Osteoblast (primary cell): Measurements from ENCODE around the gene ALOX12B. TPM values are rescaled to one million over a fixed set of nuclear protein-coding genes. Genes with fewer than 3 reads are reported as not detected.

ENCODE experiments used
- DNase-seq: peaks from one replicate; pipeline ENCODE4 v3.0.0; 2011; ENCODE audit warnings: low spot score, mixed read lengths; ENCODE audit not compliant: insufficient read length; ENCODE audit errors: missing footprints
- H2AFZ ChIP-seq: 2 replicates; pipeline ENCODE4 v1.6.0; 2011; ENCODE audit warnings: mild to moderate bottlenecking, low read length
- H3K27ac ChIP-seq: 2 replicates; pipeline ENCODE4 v1.5.1; 2011; ENCODE audit warnings: mild to moderate bottlenecking, low read depth, low read length, moderate library complexity
- H3K27me3 ChIP-seq: 2 replicates; pipeline ENCODE4 v1.6.0; 2012; ENCODE audit warnings: mild to moderate bottlenecking, control low read depth, inconsistent platforms, low read length, moderate library complexity; ENCODE audit not compliant: insufficient read depth
- H3K36me3 ChIP-seq: 2 replicates; pipeline ENCODE4 v1.5.1; 2011; ENCODE audit warnings: mild to moderate bottlenecking, low read length, control low read depth, moderate library complexity; ENCODE audit not compliant: insufficient read depth
- H3K4me1 ChIP-seq: 2 replicates; pipeline ENCODE4 v1.5.1; 2011; ENCODE audit warnings: mild to moderate bottlenecking, low read length, control low read depth, moderate library complexity; ENCODE audit not compliant: insufficient read depth
- H3K4me2 ChIP-seq: 2 replicates; pipeline ENCODE4 v1.6.0; 2011; ENCODE audit warnings: mild to moderate bottlenecking, low read length; ENCODE audit not compliant: insufficient read depth
- H3K4me3 ChIP-seq: fragments of 200-600 bp; sonication (generic); 3 replicates; pipeline ENCODE4 v1.5.1; 2012; ENCODE audit warnings: mild to moderate bottlenecking, low read length, inconsistent platforms; ENCODE audit not compliant: insufficient read depth
- H3K79me2 ChIP-seq: 2 replicates; pipeline ENCODE4 v1.6.0; 2012; ENCODE audit warnings: mild to moderate bottlenecking, low read length, control low read depth, inconsistent platforms; ENCODE audit not compliant: insufficient read depth
- H3K9me3 ChIP-seq: 2 replicates; pipeline ENCODE4 v1.5.1; 2011; ENCODE audit warnings: low read depth, low read length, control low read depth
- H4K20me1 ChIP-seq: 2 replicates; pipeline ENCODE4 v1.6.0; 2012; ENCODE audit warnings: mild to moderate bottlenecking, low read length, control low read depth; ENCODE audit not compliant: insufficient read depth
- total RNA-seq: library from RNA; depleted of rRNA; stranded (reverse); fragments of >200 nt; gene quantifications from 2 replicates; pipeline ENCODE4 v1.2.3, GENCODE V29; 2012
- TF ChIP-seq, protein P1 (sequence below): IDR thresholded peaks from 2 replicates; pipeline ENCODE4 v1.5.1; 2011; ENCODE audit warnings: mild to moderate bottlenecking, low read depth, low read length, moderate library complexity; ENCODE audit errors: extremely low read depth

The ALOX12B gene
- total RNA-seq, 1 donor: not detected

DNA sequence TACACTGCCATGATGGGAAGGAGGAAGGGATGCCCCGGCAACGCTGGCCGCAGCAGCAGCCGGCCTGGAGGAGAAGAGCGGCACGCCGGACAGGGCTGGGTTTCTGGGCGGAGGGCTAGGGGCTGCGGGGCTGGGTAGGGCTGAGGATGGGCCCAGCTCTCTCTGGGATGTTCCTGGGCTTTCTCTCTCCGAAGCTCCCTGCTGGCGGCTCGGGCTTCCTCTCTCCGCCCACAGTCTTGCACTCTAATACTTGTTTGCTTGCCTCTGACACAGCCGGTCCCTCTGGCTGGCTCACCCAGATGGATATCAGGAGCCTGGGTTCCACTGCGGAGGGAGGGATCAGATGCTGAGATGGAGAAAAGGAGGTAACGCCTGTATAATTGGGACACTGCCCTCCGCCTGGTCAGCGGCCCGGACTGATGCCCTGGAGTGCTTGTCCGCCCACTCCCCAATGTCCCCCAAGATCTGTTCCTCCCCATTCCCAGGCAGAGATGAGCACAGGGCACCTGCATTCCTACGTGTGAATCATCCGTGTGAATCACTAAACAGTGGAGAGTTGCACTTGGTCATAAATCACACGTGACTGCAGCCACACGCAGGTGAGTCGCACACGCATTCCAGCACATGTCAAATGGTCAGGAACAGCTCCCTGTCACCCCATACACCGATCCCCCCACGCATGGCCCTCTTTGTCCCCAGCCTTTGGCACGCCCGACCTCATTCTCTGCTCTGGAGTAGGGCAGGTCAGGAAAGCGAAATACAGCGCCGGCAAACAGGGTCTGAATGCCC lies 30.7 kb upstream of the ALOX12B start, which contains the start of gene ALOXE3:
Gene ALOXE3, minus strand, starts transcription at position 535 of the 789 bp plus-strand sequence. Its CDS starts 524 bp downstream, at position 11.
- H3K4me1 ChIP-seq: peaks cover 15% of the 10 kb centered on the region
- peaks cover 3% of the 10 kb centered on the region for H4K20me1 ChIP-seq
- peak within 1 kb of the TSS; percentile 47 for H3K27ac ChIP-seq
- H3K4me3 ChIP-seq: peak within 1 kb of the TSS; percentile 73
- H3K4me2 ChIP-seq: peak within 1 kb of the TSS; percentile 96
- H3K27me3 ChIP-seq: peaks cover 41% of the 10 kb centered on the region
- no peaks in the 10 kb centered on the region for H3K36me3 ChIP-seq
- TF ChIP-seq, protein P1, sequence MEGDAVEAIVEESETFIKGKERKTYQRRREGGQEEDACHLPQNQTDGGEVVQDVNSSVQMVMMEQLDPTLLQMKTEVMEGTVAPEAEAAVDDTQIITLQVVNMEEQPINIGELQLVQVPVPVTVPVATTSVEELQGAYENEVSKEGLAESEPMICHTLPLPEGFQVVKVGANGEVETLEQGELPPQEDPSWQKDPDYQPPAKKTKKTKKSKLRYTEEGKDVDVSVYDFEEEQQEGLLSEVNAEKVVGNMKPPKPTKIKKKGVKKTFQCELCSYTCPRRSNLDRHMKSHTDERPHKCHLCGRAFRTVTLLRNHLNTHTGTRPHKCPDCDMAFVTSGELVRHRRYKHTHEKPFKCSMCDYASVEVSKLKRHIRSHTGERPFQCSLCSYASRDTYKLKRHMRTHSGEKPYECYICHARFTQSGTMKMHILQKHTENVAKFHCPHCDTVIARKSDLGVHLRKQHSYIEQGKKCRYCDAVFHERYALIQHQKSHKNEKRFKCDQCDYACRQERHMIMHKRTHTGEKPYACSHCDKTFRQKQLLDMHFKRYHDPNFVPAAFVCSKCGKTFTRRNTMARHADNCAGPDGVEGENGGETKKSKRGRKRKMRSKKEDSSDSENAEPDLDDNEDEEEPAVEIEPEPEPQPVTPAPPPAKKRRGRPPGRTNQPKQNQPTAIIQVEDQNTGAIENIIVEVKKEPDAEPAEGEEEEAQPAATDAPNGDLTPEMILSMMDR: no peak
- peak within 1 kb of the TSS; percentile 72 for H2AFZ ChIP-seq
- H3K9me3 ChIP-seq: no peaks in the 10 kb centered on the region
- DNase-seq: peak; percentile 97
- H3K79me2 ChIP-seq: no peaks in the 10 kb centered on the region

DNA sequence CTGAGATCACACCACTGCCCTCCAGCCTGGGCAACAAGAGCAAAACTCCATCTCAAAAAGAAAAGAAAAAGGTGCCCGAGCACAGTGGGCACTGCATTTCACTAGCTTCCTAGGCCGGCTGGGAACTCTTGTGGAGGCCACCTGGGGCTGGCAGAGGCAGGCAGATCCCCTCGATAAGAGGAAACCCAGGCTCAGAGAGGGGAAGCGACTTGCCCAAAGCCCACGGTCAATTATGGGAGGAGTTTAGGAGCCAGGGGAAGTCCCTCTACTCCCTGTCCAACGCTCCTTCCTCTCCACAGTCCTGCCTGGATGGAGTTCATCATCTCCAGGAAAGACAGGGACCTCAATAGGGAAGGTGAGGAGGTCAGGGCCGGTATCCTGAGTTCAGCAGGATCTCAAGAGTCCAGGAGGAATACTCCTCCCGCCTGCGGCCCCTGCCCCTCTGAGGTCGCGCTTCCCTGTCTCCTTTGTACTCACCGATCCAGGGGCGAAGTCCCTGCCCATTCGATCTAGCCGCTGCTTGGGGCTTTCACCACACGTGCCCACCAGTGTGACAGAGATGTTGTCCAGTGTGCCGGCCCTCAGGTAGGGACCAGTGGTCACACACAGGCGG lies 30.0 kb upstream of the ALOX12B start:
- Histone ChIP-seq H3K4me2 (peak overlapping the region; percentile 96), H3K36me3 (no peaks in the 10 kb centered on the region), H3K9me3 (no peaks in the 10 kb centered on the region), H3K4me1 (peaks cover 14% of the 10 kb centered on the region), H2AFZ (peak overlapping the region; percentile 72), H4K20me1 (peaks cover 3% of the 10 kb centered on the region), H3K79me2 (no peaks in the 10 kb centered on the region), H3K27me3 (peaks cover 47% of the 10 kb centered on the region), H3K4me3 (peak overlapping the region; percentile 73), H3K27ac (no peak overlapping the region)
- TF ChIP-seq, protein P1: no peak
- no peak for DNase-seq

DNA sequence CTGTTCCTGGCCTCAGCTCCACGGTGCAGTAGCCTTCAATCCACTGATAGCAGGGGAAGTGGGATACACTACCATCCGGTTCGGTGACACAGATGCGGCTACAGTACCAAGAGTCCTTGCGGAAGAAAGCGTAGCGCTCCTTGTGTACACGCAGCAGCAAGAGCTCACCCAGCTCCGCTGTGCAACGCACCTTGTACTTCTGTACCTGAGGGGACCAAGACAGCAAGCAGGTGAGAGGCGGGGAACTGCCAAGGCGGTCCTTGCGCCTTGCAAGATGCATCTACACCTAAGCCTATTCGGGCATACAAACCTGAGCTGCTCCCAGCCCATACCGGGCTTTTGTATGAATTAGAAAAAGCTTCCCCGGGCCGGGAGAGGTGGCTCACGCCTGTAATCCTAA lies 29.3 kb upstream of the ALOX12B start:
- H3K79me2 ChIP-seq: no peaks in the 10 kb centered on the region
- no peak overlapping the region for H3K27ac ChIP-seq
- DNase-seq: no peak
- no peaks in the 10 kb centered on the region for H3K36me3 ChIP-seq
- no peaks in the 10 kb centered on the region for H3K9me3 ChIP-seq
- no peak overlapping the region for H2AFZ ChIP-seq
- H3K27me3 ChIP-seq: peaks cover 52% of the 10 kb centered on the region
- TF ChIP-seq, protein P1: no peak
- peaks cover 3% of the 10 kb centered on the region for H4K20me1 ChIP-seq
- H3K4me3 ChIP-seq: no peak overlapping the region
- peaks cover 14% of the 10 kb centered on the region for H3K4me1 ChIP-seq
- no peak overlapping the region for H3K4me2 ChIP-seq

DNA sequence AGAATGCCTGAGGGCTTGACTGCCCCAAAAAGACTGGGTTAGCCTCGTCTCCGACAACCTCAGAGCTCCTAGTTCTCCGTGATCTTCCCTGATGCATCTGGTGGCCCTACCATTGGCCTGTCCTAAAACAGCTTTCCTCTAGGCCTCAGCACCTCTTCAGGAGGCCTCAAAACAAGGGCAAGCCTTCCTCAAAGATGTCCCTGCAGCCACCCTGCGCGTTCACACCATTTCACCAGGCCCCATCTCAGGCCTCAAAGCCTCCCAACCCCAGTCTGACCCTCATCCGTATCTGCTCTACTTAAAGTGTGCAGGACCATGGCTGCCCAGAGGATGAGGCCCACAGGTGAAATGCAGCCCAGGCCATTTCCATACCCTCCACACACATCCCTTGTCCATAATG lies 23.4 kb upstream of the ALOX12B start:
- Histone ChIP-seq H3K27me3 (peaks cover 45% of the 10 kb centered on the region), H3K79me2 (no peaks in the 10 kb centered on the region), H3K9me3 (no peaks in the 10 kb centered on the region), H4K20me1 (no peaks in the 10 kb centered on the region), H2AFZ (no peak overlapping the region), H3K4me1 (no peaks in the 10 kb centered on the region), H3K27ac (no peak overlapping the region), H3K4me3 (no peak overlapping the region), H3K36me3 (no peaks in the 10 kb centered on the region), H3K4me2 (no peak overlapping the region)
- no peak for DNase-seq
- TF ChIP-seq, protein P1: no peak
